Gastrocnemius medialis (tissue), 4 donors: Measurements from ENCODE around the gene CNNM4.

Experiments
- POLR2A ChIP-seq, 2 donors: fragments of 450-650 bp; IDR thresholded peaks; one replicate each; pipeline ENCODE4 v1.6.1; 2017; ENCODE audit warnings: antibody characterized with exemption in 2 of 2, mild to moderate bottlenecking in 2 of 2, moderate library complexity in 2 of 2
- TF ChIP-seq, protein P1 (sequence below), 5 experiments: fragments of 450-650 bp in 3 of 5; fragments of 200-600 bp in 2 of 5; sonication (generic) in 2 of 5; IDR thresholded peaks in 4 of 5; conservative IDR thresholded peaks in 1 of 5; 1 replicate in 4 of 5; 2 replicates in 1 of 5; pipeline ENCODE4 v1.5.1; 2016 to 2019; ENCODE audit warnings: antibody characterized with exemption in 5 of 5, mild to moderate bottlenecking in 3 of 5, moderate library complexity in 3 of 5

GRCh38 chr2:96804986-96805385 lies 44.3 kb downstream of the CNNM4 start:
- no peak for TF ChIP-seq POLR2A (IDR thresholded peaks at IDR 0.05)
- TF ChIP-seq, protein P1, sequence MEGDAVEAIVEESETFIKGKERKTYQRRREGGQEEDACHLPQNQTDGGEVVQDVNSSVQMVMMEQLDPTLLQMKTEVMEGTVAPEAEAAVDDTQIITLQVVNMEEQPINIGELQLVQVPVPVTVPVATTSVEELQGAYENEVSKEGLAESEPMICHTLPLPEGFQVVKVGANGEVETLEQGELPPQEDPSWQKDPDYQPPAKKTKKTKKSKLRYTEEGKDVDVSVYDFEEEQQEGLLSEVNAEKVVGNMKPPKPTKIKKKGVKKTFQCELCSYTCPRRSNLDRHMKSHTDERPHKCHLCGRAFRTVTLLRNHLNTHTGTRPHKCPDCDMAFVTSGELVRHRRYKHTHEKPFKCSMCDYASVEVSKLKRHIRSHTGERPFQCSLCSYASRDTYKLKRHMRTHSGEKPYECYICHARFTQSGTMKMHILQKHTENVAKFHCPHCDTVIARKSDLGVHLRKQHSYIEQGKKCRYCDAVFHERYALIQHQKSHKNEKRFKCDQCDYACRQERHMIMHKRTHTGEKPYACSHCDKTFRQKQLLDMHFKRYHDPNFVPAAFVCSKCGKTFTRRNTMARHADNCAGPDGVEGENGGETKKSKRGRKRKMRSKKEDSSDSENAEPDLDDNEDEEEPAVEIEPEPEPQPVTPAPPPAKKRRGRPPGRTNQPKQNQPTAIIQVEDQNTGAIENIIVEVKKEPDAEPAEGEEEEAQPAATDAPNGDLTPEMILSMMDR (IDR thresholded peaks at IDR 0.05 in 4 of 5, conservative IDR thresholded peaks at IDR 0.05 in 1 of 5) = no peak
